HuH-7.5 (cell line): Measurements from ENCODE around the gene DCLK1.

Source experiments
- DNase-seq: peaks from one replicate; pipeline ENCODE4 v3.0.0; 2011; ENCODE audit warnings: low spot score

DCLK1 gene

DNA sequence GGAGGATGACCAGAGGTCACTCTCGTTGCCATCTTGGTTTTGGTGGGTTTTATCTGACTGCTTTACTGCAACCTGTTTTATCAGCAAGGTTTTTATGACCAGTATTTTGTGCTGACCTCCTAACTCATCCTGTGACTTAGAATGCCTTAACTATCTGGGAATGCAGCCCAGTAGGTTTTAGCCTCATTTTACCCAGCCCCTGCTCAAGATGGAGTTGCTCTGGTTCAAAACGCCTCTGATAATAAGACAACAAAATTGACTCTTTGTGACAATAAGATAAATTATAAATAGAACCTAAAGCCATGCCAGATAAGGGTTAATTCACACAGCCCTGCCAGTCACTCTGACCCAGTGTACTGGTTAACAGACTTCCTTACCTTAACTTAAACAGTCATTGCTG lies 387.0 kb downstream of the DCLK1 start:
- no peak for DNase-seq

- no peak for DNase-seq
Observed at GRCh38 chr13:35743165-35743564, 388.0 kb downstream of the DCLK1 start.

GRCh38 chr13:35741657-35742056 lies 389.5 kb downstream of the DCLK1 start:
- DNase-seq, result no peak

DNA sequence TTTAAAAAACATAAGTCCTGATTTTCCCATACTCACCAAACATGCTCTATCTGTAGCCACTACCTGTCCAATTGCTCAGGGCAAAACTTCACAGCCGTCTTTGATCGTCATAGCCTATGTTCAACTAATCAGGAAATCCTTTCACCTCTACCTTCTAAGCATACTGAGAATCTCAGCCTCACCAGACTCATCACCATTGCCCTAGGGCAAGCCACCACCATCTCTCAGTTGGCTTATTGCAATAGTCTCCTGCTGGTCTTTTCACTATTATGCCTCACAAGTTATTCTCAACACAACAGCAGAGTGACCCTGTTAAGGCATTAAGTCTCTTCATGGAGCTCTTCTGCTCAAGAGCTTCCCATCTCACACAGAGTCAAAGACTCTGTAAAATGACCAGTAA lies 394.3 kb downstream of the DCLK1 start:
- no peak for DNase-seq

GRCh38 chr13:35733827-35734226 lies 397.4 kb downstream of the DCLK1 start:
- no peak for DNase-seq

- no peak for DNase-seq
Observed at GRCh38 chr13:35732565-35732964, 398.6 kb downstream of the DCLK1 start.

DNA sequence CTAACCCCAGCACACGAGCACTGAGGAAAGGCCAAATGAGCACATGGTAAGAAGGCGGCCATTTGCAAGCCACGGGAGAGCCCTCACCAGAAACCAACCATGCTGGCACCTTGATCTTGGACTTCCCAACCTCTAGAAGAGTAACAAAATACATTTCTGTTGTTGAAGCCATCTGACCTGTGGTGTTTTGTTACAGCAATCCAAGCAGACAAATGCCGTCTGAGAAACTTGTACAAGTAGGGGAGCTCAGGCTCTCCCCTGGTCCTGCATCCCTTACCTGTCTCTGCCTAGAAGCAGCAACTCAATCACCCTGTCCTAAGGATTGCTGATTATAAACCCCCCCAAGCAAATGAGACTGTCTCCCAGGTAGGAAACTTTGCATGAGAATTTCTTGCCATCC lies 399.7 kb downstream of the DCLK1 start:
- no peak for DNase-seq

- no peak for DNase-seq
Observed at GRCh38 chr13:35729926-35730627, 401.1 kb downstream of the DCLK1 start.

DNA sequence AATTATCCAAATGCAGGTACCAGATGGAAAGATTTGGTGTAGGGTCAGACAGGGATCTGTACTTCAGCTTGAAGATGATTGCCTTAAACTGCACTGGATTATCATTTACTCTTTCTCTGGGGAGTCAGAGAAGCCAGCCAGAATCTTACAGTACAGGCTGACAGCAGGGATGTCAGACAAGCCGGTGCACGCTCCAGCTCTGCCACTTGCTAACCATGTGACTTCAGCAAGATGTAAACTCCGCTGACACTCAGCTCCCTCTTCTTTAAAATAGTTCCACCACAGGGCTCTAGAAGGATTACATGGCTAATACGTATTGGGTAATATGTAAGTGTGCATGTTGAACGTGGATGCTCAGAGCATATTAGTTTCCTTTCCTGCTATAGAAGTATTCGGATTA lies 403.3 kb downstream of the DCLK1 start:
- DNase-seq, result no peak

GRCh38 chr13:35724446-35724845 lies 406.7 kb downstream of the DCLK1 start:
- no peak for DNase-seq

GRCh38 chr13:35723821-35724220 lies 407.4 kb downstream of the DCLK1 start:
- no peak for DNase-seq

DNA sequence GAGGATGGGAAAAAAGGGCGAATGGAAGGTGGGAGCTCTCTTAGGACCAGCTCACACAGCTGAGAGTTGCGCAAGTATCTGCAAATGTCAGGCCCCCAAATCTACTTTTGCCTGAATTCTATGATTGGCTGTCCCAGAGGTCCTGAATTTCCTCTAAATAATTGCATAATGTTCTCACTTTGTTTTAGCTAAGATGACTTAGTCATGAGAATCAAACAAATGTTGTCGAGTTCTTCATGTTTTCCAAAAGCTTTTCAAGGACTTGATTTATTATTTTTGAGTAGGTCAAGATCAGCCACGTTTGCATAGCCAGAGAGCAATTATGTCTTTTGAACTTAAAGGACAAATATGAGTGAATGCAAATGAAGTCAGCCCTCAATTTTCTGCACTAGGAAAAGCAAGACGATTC lies 408.1 kb downstream of the DCLK1 start:
- no peak for DNase-seq

GRCh38 chr13:35722458-35723052 lies 408.6 kb downstream of the DCLK1 start:
- no peak for DNase-seq

- peak; percentile 60 for DNase-seq
Observed at GRCh38 chr13:35720690-35721554, 410.3 kb downstream of the DCLK1 start.

DNA sequence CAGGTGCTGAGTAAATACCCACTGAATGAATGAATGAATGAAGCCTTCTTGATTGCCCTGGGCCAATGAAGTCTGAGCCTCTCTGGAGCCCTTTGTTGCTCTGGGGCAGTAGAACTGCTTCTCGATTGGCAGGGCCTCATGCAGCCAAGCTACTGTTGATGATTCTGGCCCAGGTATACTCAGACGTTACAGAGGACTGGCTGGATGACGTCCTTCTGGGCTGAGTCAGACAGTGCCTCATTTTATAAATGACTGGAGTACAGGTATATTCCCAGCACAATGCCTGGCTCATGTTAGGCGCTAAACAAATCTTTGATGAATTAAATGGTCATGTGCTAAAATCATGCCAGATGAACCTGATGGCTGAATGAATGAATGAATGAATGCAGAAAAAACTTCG lies 410.9 kb downstream of the DCLK1 start:
- DNase-seq, result no peak
